ENCODE measurements around the gene SLC12A8. TPM values are rescaled to one million over a fixed set of nuclear protein-coding genes. Genes with fewer than 3 reads are reported as not detected.

SLC12A8 gene
- total RNA-seq, 4 donors from 2014 or later = 1.0 TPM; not detected in 3

- Histone ChIP-seq H3K9me3 (no peaks in the 10 kb centered on the region), H3K27me3 (no peaks in the 10 kb centered on the region), H3K4me3 (peak overlapping the region in 1 of 4 donors; percentile 2), H3K4me1 (peaks cover 4 to 9% of the 10 kb centered on the region in 2 donors), H3K36me3 (no peaks in the 10 kb centered on the region), H3K27ac (no peak overlapping the region)
- no peak for DNase-seq
- intact Hi-C loops (cut with DNase I; ENCODE audit: low total_unique reads) = no loop called here
- in situ Hi-C loops (cut with MboI; ENCODE audit: low sequenced_read_pairs in 4 of 4) = no loop called here
- TF ChIP-seq POLR2A (IDR thresholded peaks at IDR 0.05) = no peak
- TF ChIP-seq CTCF (IDR thresholded peaks at IDR 0.05 in 4 of 5, conservative IDR thresholded peaks at IDR 0.05 in 1 of 5) = no peak
- ATAC-seq = peak in 1 of 2 donors; percentile 46
These were observed 92.0 kb downstream of the SLC12A8 start for GRCh38 chr3:125120379-125121122.

- DNase-seq (no peak), ATAC-seq (no peak)
- intact Hi-C loops (cut with DNase I; ENCODE audit: low total_unique reads) = no loop called here
- Histone ChIP-seq H3K4me3 (peak overlapping the region in 1 of 4 donors; percentile 2), H3K36me3 (no peaks in the 10 kb centered on the region), H3K27me3 (no peaks in the 10 kb centered on the region), H3K4me1 (peaks cover 5 to 9% of the 10 kb centered on the region in 2 donors), H3K9me3 (no peaks in the 10 kb centered on the region), H3K27ac (no peak overlapping the region)
- TF ChIP-seq POLR2A (IDR thresholded peaks at IDR 0.05) (no peak), CTCF (IDR thresholded peaks at IDR 0.05 in 4 of 5, conservative IDR thresholded peaks at IDR 0.05 in 1 of 5) (no peak)
- in situ Hi-C loops (cut with MboI; ENCODE audit: low sequenced_read_pairs in 4 of 4) = no loop called here
These were observed 92.7 kb downstream of the SLC12A8 start for GRCh38 chr3:125119752-125120378.

- Histone ChIP-seq H3K36me3 (no peaks in the 10 kb centered on the region), H3K4me3 (no peak overlapping the region), H3K27ac (no peak overlapping the region), H3K27me3 (no peaks in the 10 kb centered on the region), H3K9me3 (no peaks in the 10 kb centered on the region), H3K4me1 (peaks cover 5 to 9% of the 10 kb centered on the region in 2 donors)
- intact Hi-C loops (cut with DNase I; ENCODE audit: low total_unique reads) (no loop called here), in situ Hi-C loops (cut with MboI; ENCODE audit: low sequenced_read_pairs in 4 of 4) (no loop called here)
- no peak for DNase-seq
- no peak for ATAC-seq
- TF ChIP-seq CTCF (IDR thresholded peaks at IDR 0.05 in 4 of 5, conservative IDR thresholded peaks at IDR 0.05 in 1 of 5) (no peak), POLR2A (IDR thresholded peaks at IDR 0.05) (no peak)
These were observed 93.9 kb downstream of the SLC12A8 start for GRCh38 chr3:125118600-125118999.

GRCh38 chr3:125117631-125118191 lies 94.8 kb downstream of the SLC12A8 start:
- H3K27ac ChIP-seq = no peak overlapping the region
- intact Hi-C loops (cut with DNase I; ENCODE audit: low total_unique reads) = no loop called here

More at GRCh38 chr3:125117631-125118191, 94.8 kb downstream of the SLC12A8 start:
- Histone ChIP-seq H3K36me3 (no peaks in the 10 kb centered on the region), H3K27me3 (no peaks in the 10 kb centered on the region), H3K4me3 (no peak overlapping the region), H3K4me1 (peaks cover 5 to 9% of the 10 kb centered on the region in 2 donors), H3K9me3 (no peaks in the 10 kb centered on the region)
- in situ Hi-C loops (cut with MboI; ENCODE audit: low sequenced_read_pairs in 4 of 4) = no loop called here
- no peak for TF ChIP-seq POLR2A (IDR thresholded peaks at IDR 0.05)
- no peak for TF ChIP-seq CTCF (IDR thresholded peaks at IDR 0.05 in 4 of 5, conservative IDR thresholded peaks at IDR 0.05 in 1 of 5)
- ATAC-seq (no peak), DNase-seq (no peak)
